ENCODE results near the gene NCS1.

Gene NCS1

GRCh38 chr9:130196643-130197042 lies 24.4 kb downstream of the NCS1 start:
- no peak for DNase-seq

GRCh38 chr9:130197386-130197785 lies 25.2 kb downstream of the NCS1 start:
- DNase-seq = no peak

- DNase-seq = no peak
Observed at GRCh38 chr9:130197888-130198287, 25.7 kb downstream of the NCS1 start.

GRCh38 chr9:130198501-130199179 lies 26.4 kb downstream of the NCS1 start:
- DNase-seq = no peak

- DNase-seq = no peak
Observed at GRCh38 chr9:130199605-130200004, 27.4 kb downstream of the NCS1 start.

- no peak for DNase-seq
Observed at GRCh38 chr9:130200038-130200849, 28.0 kb downstream of the NCS1 start.

- DNase-seq = no peak
Observed at GRCh38 chr9:130201399-130201873, 29.2 kb downstream of the NCS1 start.

GRCh38 chr9:130201974-130202373 lies 29.8 kb downstream of the NCS1 start:
- DNase-seq = no peak

GRCh38 chr9:130204341-130204740 lies 32.1 kb downstream of the NCS1 start:
- DNase-seq = no peak

- DNase-seq = no peak
Observed at GRCh38 chr9:130204959-130205358, 32.8 kb downstream of the NCS1 start.

GRCh38 chr9:130205912-130206311 lies 33.7 kb downstream of the NCS1 start:
- DNase-seq = no peak

GRCh38 chr9:130206579-130206978 lies 34.4 kb downstream of the NCS1 start:
- no peak for DNase-seq

GRCh38 chr9:130207241-130207992 lies 35.2 kb downstream of the NCS1 start:
- no peak for DNase-seq

- DNase-seq = no peak
Observed at GRCh38 chr9:130208600-130209347, 36.6 kb downstream of the NCS1 start.

GRCh38 chr9:130209422-130209821 lies 37.2 kb downstream of the NCS1 start:
- no peak for DNase-seq

- no peak for DNase-seq
Observed at GRCh38 chr9:130211548-130212226, 39.5 kb downstream of the NCS1 start.

- DNase-seq = no peak
Observed at GRCh38 chr9:130212543-130213297, 40.5 kb downstream of the NCS1 start.

- DNase-seq = no peak
Observed at GRCh38 chr9:130213911-130214761, 41.9 kb downstream of the NCS1 start.

- no peak for DNase-seq
Observed at GRCh38 chr9:130214776-130215340, 42.7 kb downstream of the NCS1 start.
